HepG2 (cell line): Measurements from ENCODE around the gene HOXA10. TPM values are rescaled to one million over a fixed set of nuclear protein-coding genes. Genes with fewer than 3 reads are reported as not detected.

ENCODE experiments used
- ATAC-seq: fragments of 200-7000 bp; cut with Tn5 transposase; 3 replicates; pipeline ENCODE4 v1.9.1; 2020; ENCODE audit warnings: mild to moderate bottlenecking, moderate library complexity
- BruUV-seq: library from RNA; stranded (reverse); fragments of 400-500 nt; replicated peaks from 2 replicates; lab custom pipeline; 2021; lab: Mats Ljungman, UMichigan
- CTCF ChIA-PET: fragments of 300-600 bp; formaldehyde crosslinking; extraction: SDS; loops from one replicate; lab custom pipeline; 2021; ENCODE audit warnings: low total read pairs, inconsistent platforms, low intra/inter-chr PET ratio; lab: Yijun Ruan, JAX
- POLR2A ChIA-PET: fragments of 350-600 bp; sonication (Branson Sonifier 250); formaldehyde crosslinking; loops from one replicate; lab custom pipeline; 2020; ENCODE audit warnings: antibody characterized with exemption, inconsistent platforms; lab: Yijun Ruan, JAX
- DNase-seq: peaks from one replicate; pipeline ENCODE4 v3.0.0-alpha.2; 2015; ENCODE audit warnings: low spot score
- FAIRE-seq: peaks from 3 replicates; lab custom pipeline; 2011; peaks lifted over from hg19 to GRCh38; lab: Jason Lieb, UNC
- H2AFZ ChIP-seq: one replicate; pipeline ENCODE4 v1.6.1; 2011; ENCODE audit warnings: low read length, inconsistent platforms
- H3K27ac ChIP-seq: fragments of 300-600 bp; 3 replicates; pipeline ENCODE4 v1.8.0; 2011; ENCODE audit warnings: mixed run types, mild to moderate bottlenecking, mixed read lengths, low read length, inconsistent platforms; ENCODE audit not compliant: insufficient read depth; ENCODE audit errors: extremely low read length
- H3K27me3 ChIP-seq, 2 experiments: fragments of 200-600 bp in 1 of 2; 2 replicates in 1 of 2; 3 replicates in 1 of 2; pipeline versions ENCODE4 v1.6.0 to v1.8.0; 2011; ENCODE audit warnings: low read length in 2 of 2, mild to moderate bottlenecking in 2 of 2, moderate library complexity in 2 of 2, inconsistent platforms in 1 of 2; ENCODE audit not compliant: insufficient read depth in 2 of 2, control insufficient read depth in 1 of 2
- H3K36me3 ChIP-seq, 2 experiments: fragments of 200-600 bp in 1 of 2; replicated peaks in 1 of 2; 2 replicates in 1 of 2; 3 replicates in 1 of 2; pipeline versions ENCODE4 v1.5.1 to v1.8.0; 2011; ENCODE audit warnings: low read length in 2 of 2, inconsistent platforms in 1 of 2; ENCODE audit not compliant: insufficient read depth in 2 of 2, control insufficient read depth in 1 of 2
- H3K4me1 ChIP-seq: 2 replicates; pipeline ENCODE4 v1.5.1; 2012; ENCODE audit warnings: low read length, inconsistent platforms; ENCODE audit not compliant: insufficient read depth
- H3K4me2 ChIP-seq: 2 replicates; pipeline ENCODE4 v1.6.0; 2011; ENCODE audit warnings: low read depth, low read length, inconsistent platforms
- H3K4me3 ChIP-seq, 3 experiments: fragments of 200-600 bp in 1 of 3; sonication (generic), shearing (Covaris generic) in 1 of 3; replicated peaks in 1 of 3; 2 replicates each; pipeline ENCODE4 v1.5.1; 2011 to 2016; ENCODE audit warnings: low read length in 3 of 3, inconsistent platforms in 2 of 3, low read depth in 2 of 3, mild to moderate bottlenecking in 2 of 3, control low read depth in 1 of 3, mixed read lengths in 1 of 3; ENCODE audit not compliant: insufficient read depth in 1 of 3
- H3K79me2 ChIP-seq: one replicate; pipeline ENCODE4 v1.6.1; 2011; ENCODE audit warnings: low read length, inconsistent platforms; ENCODE audit not compliant: insufficient read depth
- H3K9ac ChIP-seq: 2 replicates; pipeline ENCODE4 v1.6.0; 2011; ENCODE audit warnings: mild to moderate bottlenecking, low read depth, low read length, inconsistent platforms; ENCODE audit not compliant: insufficient read depth
- H3K9me3 ChIP-seq: 2 replicates; pipeline ENCODE4 v1.5.1; 2012; ENCODE audit warnings: mild to moderate bottlenecking, low read length
- H4K20me1 ChIP-seq: 2 replicates; pipeline ENCODE4 v1.6.0; 2011; ENCODE audit warnings: inconsistent platforms, mild to moderate bottlenecking, low read length, moderate library complexity; ENCODE audit not compliant: insufficient read depth
- CCDC6 ChIP-seq: sonication (generic); formaldehyde crosslinking; IDR thresholded peaks from 2 replicates; pipeline ENCODE4 v1.8.1; 2022; ENCODE audit warnings: mild to moderate bottlenecking, missing genetic modification reagents, moderate library complexity
- GPN1 ChIP-seq: sonication (generic); formaldehyde crosslinking; IDR thresholded peaks from 2 replicates; pipeline ENCODE4 v1.5.1; 2020; ENCODE audit warnings: missing genetic modification reagents, borderline replicate concordance
- HES4 ChIP-seq: sonication (generic); formaldehyde crosslinking; IDR thresholded peaks from 2 replicates; pipeline ENCODE4 v1.9.0; 2021; ENCODE audit warnings: mild to moderate bottlenecking, missing genetic modification reagents, borderline replicate concordance
- PBX3 ChIP-seq: sonication (generic); formaldehyde crosslinking; IDR thresholded peaks from 2 replicates; pipeline ENCODE4 v1.8.1; 2023; ENCODE audit warnings: missing genetic modification reagents, inconsistent platforms, borderline replicate concordance
- RFXAP ChIP-seq: sonication (generic); formaldehyde crosslinking; IDR thresholded peaks from 2 replicates; pipeline ENCODE4 v1.4.0; 2020; ENCODE audit warnings: missing genetic modification reagents, borderline replicate concordance
- RNF2 ChIP-seq: fragments of 450-650 bp; conservative IDR thresholded peaks from 2 replicates; pipeline ENCODE4 v1.6.1; 2016; ENCODE audit warnings: low read depth
- SMAD3 ChIP-seq: sonication (generic); formaldehyde crosslinking; IDR thresholded peaks from 2 replicates; pipeline ENCODE4 v1.4.0; 2020; ENCODE audit warnings: missing genetic modification reagents
- ZMYM3 ChIP-seq: sonication (generic); formaldehyde crosslinking; IDR thresholded peaks from 2 replicates; pipeline ENCODE4 v1.5.1; 2020; ENCODE audit warnings: mild to moderate bottlenecking, missing genetic modification reagents
- ZNF432 ChIP-seq: sonication (generic); formaldehyde crosslinking; IDR thresholded peaks from 2 replicates; pipeline ENCODE4 v1.5.0; 2020; ENCODE audit warnings: missing genetic modification reagents, mild to moderate bottlenecking, borderline replicate concordance
- ZSCAN30 ChIP-seq: sonication (generic); formaldehyde crosslinking; IDR thresholded peaks from 2 replicates; pipeline ENCODE4 v1.5.0; 2020; ENCODE audit warnings: mild to moderate bottlenecking, missing genetic modification reagents
- WGBS: methylation state at CpG from one replicate; pipeline ENCODE4 v1.1.6; 2017; ENCODE audit warnings: low lambda C conversion rate; 5-methylcytosine and 5-hydroxymethylcytosine counted together
- in situ Hi-C: cut with HindIII; loops from 2 replicates; pipeline ENCODE4 v1.10.0; 2017; ENCODE audit warnings: low pct_unique_long_range_greater_than_20kb; ENCODE audit not compliant: extremely low pct_ligation_motif_present
- intact Hi-C: fragments of 100-400 bp; cut with micrococcal nuclease; formaldehyde crosslinking; loops from one replicate; pipeline ENCODE4 v1.10.0; 2022; ENCODE audit not compliant: unreplicated experiment
- polyA plus RNA-seq, 8 experiments: library from polyadenylated mRNA; depleted of rRNA in 3 of 8; stranded (reverse) in 7 of 8; unstranded in 1 of 8; fragments of >200 nt; fragmentation: Illumina TruSeq in 4 of 8; extraction: Trizol in 4 of 8; gene quantifications; 2 replicates each; pipeline versions ENCODE4 v1.2.1 to v1.2.3, GENCODE V29; 2011 to 2016; ENCODE audit warnings: low read depth in 4 of 8, missing spikeins in 1 of 8, mixed read lengths in 1 of 8; ENCODE audit not compliant: insufficient read depth in 1 of 8
- total RNA-seq, 5 experiments: library from RNA; depleted of rRNA; stranded (reverse); fragments of >200 nt; fragmentation: Illumina TruSeq; extraction: Trizol; gene quantifications; 2 replicates each; pipeline ENCODE4 v1.2.3, GENCODE V29; 2016; ENCODE audit warnings: low read depth in 1 of 5

Gene HOXA10
- total and polyA plus RNA-seq, 2 of the 13 experiments (the other 11 are each of a cell fraction or from before 2014, with no cell fraction given): not detected

GRCh38 chr7:27151341-27151930 is 22.7 kb downstream of the HOXA10 start:
- H3K36me3 ChIP-seq: no peaks in the 10 kb centered on the region
- peaks cover 6 to 52% of the 10 kb centered on the region in 2 experiments for H3K27me3 ChIP-seq
- H3K9ac ChIP-seq: no peak overlapping the region
- H3K4me2 ChIP-seq: peak overlapping the region; percentile 88
- DNase-seq (no peak), ATAC-seq (no peak), FAIRE-seq (no peak)
- H3K27ac ChIP-seq: no peak overlapping the region
- POLR2A ChIA-PET: interaction anchor here (1.2 to 1.9 kb wide), 5 partner anchors 9 to 55 kb away, joined by 3 to 10 read pairs (median 6); partner anchors contain the start of gene HOXA4
- intact Hi-C loops (no loop called here), in situ Hi-C loops (loop anchor here (25.0 kb wide), 1 partner anchor 1064 kb away; no protein-coding TSS in a partner anchor)
- peaks cover 51% of the 10 kb centered on the region for H3K4me1 ChIP-seq
- H2AFZ ChIP-seq: no peak overlapping the region
- H3K79me2 ChIP-seq: peaks cover 5% of the 10 kb centered on the region
- CTCF ChIA-PET: interaction anchor here (1.7 kb wide), 1 partner anchor 9 kb away, joined by 13 read pairs; no protein-coding TSS in a partner anchor
- TF ChIP-seq CCDC6 (CRISPR knock-in tag): no peak
- no peak for TF ChIP-seq PBX3
- TF ChIP-seq RNF2: no peak
- no peak for TF ChIP-seq RFXAP (CRISPR knock-in tag)
- no peak for TF ChIP-seq ZNF432 (CRISPR knock-in tag)
- TF ChIP-seq ZSCAN30: no peak
- no peak for TF ChIP-seq GPN1 (CRISPR knock-in tag)
- TF ChIP-seq ZMYM3: no peak
- no peak for TF ChIP-seq HES4 (CRISPR knock-in tag)
- no peak for TF ChIP-seq SMAD3
- H3K9me3 ChIP-seq: no peaks in the 10 kb centered on the region
- BruUV-seq: no TSS peak
- 59% methylated on average over 26 of the region's 27 CpGs for WGBS
- no peaks in the 10 kb centered on the region for H4K20me1 ChIP-seq
- H3K4me3 ChIP-seq: peak overlapping the region; percentile 80 to 88 (median 85); a peak in 5 of 6 replicates
